ENCODE measurements around the gene RUNX2. TPM values are rescaled to one million over a fixed set of nuclear protein-coding genes. Genes with fewer than 3 reads are reported as not detected.

The RUNX2 gene
- total RNA-seq, 1 donor from 2014 or later, result 0.09 TPM

GRCh38 chr6:45563844-45564243, 235.7 kb downstream of the RUNX2 start:
- no peak overlapping the region for H3K27ac ChIP-seq
- no peak for DNase-seq (ENCODE audit: low spot score)
- Mint-ChIP-seq H3K4me1 (peaks cover 7% of the 10 kb centered on the region), H3K27me3 (ENCODE audit: insufficient read depth, low read depth) (no peaks in the 10 kb centered on the region), H3K4me3 (no peak overlapping the region), H3K27ac (no peak overlapping the region), H3K9me3 (no peaks in the 10 kb centered on the region), H3K36me3 (no peaks in the 10 kb centered on the region)
- H3K4me2 ChIP-seq, result no peak overlapping the region
- H2AFZ ChIP-seq (replicated peaks), result no peak overlapping the region
- H3F3A ChIP-seq (ENCODE audit: low read depth), result no peaks in the 10 kb centered on the region
- peaks cover 15% of the 10 kb centered on the region for H3K4me1 ChIP-seq
- no peaks in the 10 kb centered on the region for H4K20me1 ChIP-seq (ENCODE audit: low read depth)
- H3K4me3 ChIP-seq, result no peak overlapping the region
- no peaks in the 10 kb centered on the region for H3K36me3 ChIP-seq
- no peaks in the 10 kb centered on the region for H3K27me3 ChIP-seq
- no peaks in the 10 kb centered on the region for H3K79me2 ChIP-seq (ENCODE audit: low read depth)
- H3K9ac ChIP-seq, result no peak overlapping the region
- no peaks in the 10 kb centered on the region for H3K9me3 ChIP-seq (ENCODE audit: low read depth)
- TF ChIP-seq EZH2 (IDR thresholded peaks at IDR 0.05), result no peak
- TF ChIP-seq EZH2phosphoT487 (IDR thresholded peaks at IDR 0.05), result no peak
- TF ChIP-seq, protein P1, sequence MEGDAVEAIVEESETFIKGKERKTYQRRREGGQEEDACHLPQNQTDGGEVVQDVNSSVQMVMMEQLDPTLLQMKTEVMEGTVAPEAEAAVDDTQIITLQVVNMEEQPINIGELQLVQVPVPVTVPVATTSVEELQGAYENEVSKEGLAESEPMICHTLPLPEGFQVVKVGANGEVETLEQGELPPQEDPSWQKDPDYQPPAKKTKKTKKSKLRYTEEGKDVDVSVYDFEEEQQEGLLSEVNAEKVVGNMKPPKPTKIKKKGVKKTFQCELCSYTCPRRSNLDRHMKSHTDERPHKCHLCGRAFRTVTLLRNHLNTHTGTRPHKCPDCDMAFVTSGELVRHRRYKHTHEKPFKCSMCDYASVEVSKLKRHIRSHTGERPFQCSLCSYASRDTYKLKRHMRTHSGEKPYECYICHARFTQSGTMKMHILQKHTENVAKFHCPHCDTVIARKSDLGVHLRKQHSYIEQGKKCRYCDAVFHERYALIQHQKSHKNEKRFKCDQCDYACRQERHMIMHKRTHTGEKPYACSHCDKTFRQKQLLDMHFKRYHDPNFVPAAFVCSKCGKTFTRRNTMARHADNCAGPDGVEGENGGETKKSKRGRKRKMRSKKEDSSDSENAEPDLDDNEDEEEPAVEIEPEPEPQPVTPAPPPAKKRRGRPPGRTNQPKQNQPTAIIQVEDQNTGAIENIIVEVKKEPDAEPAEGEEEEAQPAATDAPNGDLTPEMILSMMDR (IDR thresholded peaks at IDR 0.05), result no peak

- H3K4me2 ChIP-seq, result peak overlapping the region; percentile 34
- no peak overlapping the region for H3K4me3 ChIP-seq
- Mint-ChIP-seq H3K36me3 (no peaks in the 10 kb centered on the region), H3K4me3 (no peak overlapping the region), H3K27ac (no peak overlapping the region), H3K4me1 (peaks cover 9% of the 10 kb centered on the region), H3K9me3 (no peaks in the 10 kb centered on the region), H3K27me3 (ENCODE audit: insufficient read depth, low read depth) (peaks cover 2% of the 10 kb centered on the region)
- H3K27me3 ChIP-seq, result no peaks in the 10 kb centered on the region
- H4K20me1 ChIP-seq (ENCODE audit: low read depth), result no peaks in the 10 kb centered on the region
- peaks cover 15% of the 10 kb centered on the region for H3K4me1 ChIP-seq
- H3K27ac ChIP-seq, result no peak overlapping the region
- no peak overlapping the region for H3K9ac ChIP-seq
- no peak overlapping the region for H2AFZ ChIP-seq (replicated peaks)
- no peaks in the 10 kb centered on the region for H3F3A ChIP-seq (ENCODE audit: low read depth)
- TF ChIP-seq, protein P1 (IDR thresholded peaks at IDR 0.05), result no peak
- TF ChIP-seq EZH2 (IDR thresholded peaks at IDR 0.05) (no peak), EZH2phosphoT487 (IDR thresholded peaks at IDR 0.05) (no peak)
- H3K9me3 ChIP-seq (ENCODE audit: low read depth), result no peaks in the 10 kb centered on the region
- DNase-seq (ENCODE audit: low spot score), result peak; percentile 82
- H3K36me3 ChIP-seq, result no peaks in the 10 kb centered on the region
- no peaks in the 10 kb centered on the region for H3K79me2 ChIP-seq (ENCODE audit: low read depth)
These were observed 238.8 kb downstream of the RUNX2 start for GRCh38 chr6:45566882-45567281.

- TF ChIP-seq EZH2phosphoT487 (IDR thresholded peaks at IDR 0.05) (no peak), EZH2 (IDR thresholded peaks at IDR 0.05) (no peak)
- TF ChIP-seq, protein P1 (IDR thresholded peaks at IDR 0.05), result no peak
- no peaks in the 10 kb centered on the region for H3K9me3 Mint-ChIP-seq
- Histone ChIP-seq H4K20me1 (ENCODE audit: low read depth) (no peaks in the 10 kb centered on the region), H3K27me3 (no peaks in the 10 kb centered on the region), H3K36me3 (no peaks in the 10 kb centered on the region), H3K4me2 (no peak overlapping the region), H3K79me2 (ENCODE audit: low read depth) (no peaks in the 10 kb centered on the region), H2AFZ (replicated peaks) (no peak overlapping the region), H3K4me3 (no peak overlapping the region), H3K4me1 (peaks cover 15% of the 10 kb centered on the region), H3K9me3 (ENCODE audit: low read depth) (no peaks in the 10 kb centered on the region), H3F3A (ENCODE audit: low read depth) (no peaks in the 10 kb centered on the region), H3K9ac (no peak overlapping the region), H3K27ac (no peak overlapping the region)
- DNase-seq (ENCODE audit: low spot score), result no peak
- H3K36me3 Mint-ChIP-seq, result no peaks in the 10 kb centered on the region
- H3K4me3 Mint-ChIP-seq, result no peak overlapping the region
- H3K27ac Mint-ChIP-seq, result no peak overlapping the region
- H3K4me1 Mint-ChIP-seq, result peaks cover 9% of the 10 kb centered on the region
- peaks cover 4% of the 10 kb centered on the region for H3K27me3 Mint-ChIP-seq (ENCODE audit: insufficient read depth, low read depth)
These were observed 239.7 kb downstream of the RUNX2 start for GRCh38 chr6:45567879-45568278.
